HL-60 (cell line): ENCODE results near the gene ERGIC3.

Source experiments
- POLR2AphosphoS5 ChIP-seq: IDR thresholded peaks from 2 replicates; pipeline ENCODE4 v1.6.1; 2012; ENCODE audit warnings: low read depth
- REST ChIP-seq: IDR thresholded peaks from 2 replicates; pipeline ENCODE4 v1.6.1; 2012; ENCODE audit warnings: low read depth; ENCODE audit not compliant: insufficient replicate concordance
- TF ChIP-seq, protein P1 (sequence below): IDR thresholded peaks from one replicate; pipeline ENCODE4 v1.5.1; 2011; ENCODE audit warnings: low read length, control low read depth, inconsistent platforms; ENCODE audit not compliant: insufficient read depth

DNA sequence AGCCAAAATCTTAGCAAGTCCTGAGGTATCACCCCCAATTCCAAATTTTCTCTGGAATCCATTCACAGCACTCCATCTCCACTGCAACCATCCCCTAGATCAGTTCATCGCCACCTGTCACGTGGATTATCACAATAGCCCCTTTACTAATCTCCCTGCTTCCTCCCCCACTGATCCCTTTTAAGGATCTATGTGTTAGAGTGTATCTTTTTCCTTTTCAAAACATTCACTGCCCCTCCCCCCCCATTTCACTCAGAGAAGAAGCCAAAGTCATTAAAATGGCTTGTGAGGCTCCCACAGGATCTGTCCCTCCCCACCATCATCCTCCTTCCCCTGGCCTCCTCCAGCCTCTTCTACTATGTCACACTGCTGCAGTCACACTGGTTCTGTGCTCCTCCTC lies 55.3 kb downstream of the ERGIC3 start:
- no peak for TF ChIP-seq POLR2AphosphoS5
- TF ChIP-seq, protein P1, sequence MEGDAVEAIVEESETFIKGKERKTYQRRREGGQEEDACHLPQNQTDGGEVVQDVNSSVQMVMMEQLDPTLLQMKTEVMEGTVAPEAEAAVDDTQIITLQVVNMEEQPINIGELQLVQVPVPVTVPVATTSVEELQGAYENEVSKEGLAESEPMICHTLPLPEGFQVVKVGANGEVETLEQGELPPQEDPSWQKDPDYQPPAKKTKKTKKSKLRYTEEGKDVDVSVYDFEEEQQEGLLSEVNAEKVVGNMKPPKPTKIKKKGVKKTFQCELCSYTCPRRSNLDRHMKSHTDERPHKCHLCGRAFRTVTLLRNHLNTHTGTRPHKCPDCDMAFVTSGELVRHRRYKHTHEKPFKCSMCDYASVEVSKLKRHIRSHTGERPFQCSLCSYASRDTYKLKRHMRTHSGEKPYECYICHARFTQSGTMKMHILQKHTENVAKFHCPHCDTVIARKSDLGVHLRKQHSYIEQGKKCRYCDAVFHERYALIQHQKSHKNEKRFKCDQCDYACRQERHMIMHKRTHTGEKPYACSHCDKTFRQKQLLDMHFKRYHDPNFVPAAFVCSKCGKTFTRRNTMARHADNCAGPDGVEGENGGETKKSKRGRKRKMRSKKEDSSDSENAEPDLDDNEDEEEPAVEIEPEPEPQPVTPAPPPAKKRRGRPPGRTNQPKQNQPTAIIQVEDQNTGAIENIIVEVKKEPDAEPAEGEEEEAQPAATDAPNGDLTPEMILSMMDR = no peak
- TF ChIP-seq REST = no peak
